Uterus (tissue), 2 donors: ENCODE measurements around the gene MYO19.
"Not testable (repeated sequence)": the region's sequence is repeated elsewhere in the genome, so short reads cannot be mapped to it uniquely, and the experiment has no call there.

Source experiments
- CTCF ChIP-seq, 4 experiments: fragments of 200-600 bp in 2 of 4; fragments of 450-650 bp in 2 of 4; sonication (generic) in 2 of 4; IDR thresholded peaks; one replicate each; pipeline ENCODE4 v1.5.1; 2016 to 2019; ENCODE audit warnings: antibody characterized with exemption in 4 of 4, mild to moderate bottlenecking in 2 of 4, moderate library complexity in 1 of 4
- POLR2A ChIP-seq, 2 donors: fragments of 450-650 bp; IDR thresholded peaks; one replicate each; pipeline ENCODE4 v1.6.1; 2016; ENCODE audit warnings: antibody characterized with exemption in 2 of 2, mild to moderate bottlenecking in 1 of 2, moderate library complexity in 1 of 2

GRCh38 chr17:36484021-36484420 lies 50.6 kb downstream of the MYO19 start:
- not testable (repeated sequence) for TF ChIP-seq CTCF, POLR2A (IDR thresholded peaks at IDR 0.05)
